H1 (cell line): ENCODE results near the gene C19orf25. TPM values are rescaled to one million over a fixed set of nuclear protein-coding genes. Genes with fewer than 3 reads are reported as not detected.
A peak's percentile ranks its signal among the peaks of the same experiment; 100 is the strongest.

Source experiments
- CTCF ChIA-PET: fragments of 300-600 bp; sonication (Branson Sonifier 250); formaldehyde crosslinking; loops from one replicate; lab custom pipeline; 2021; ENCODE audit not compliant: partially characterized antibody; lab: Charles Lee
- POLR2A ChIA-PET: fragments of 300-600 bp; sonication (Branson Sonifier 250); formaldehyde crosslinking; loops from one replicate; lab custom pipeline; 2021; ENCODE audit warnings: inconsistent platforms; ENCODE audit not compliant: partially characterized antibody; lab: Charles Lee
- DNase-seq, 2 experiments: peaks; one replicate each; pipeline versions ENCODE4 v3.0.0 to v3.0.0-alpha.2; 2010 to 2022; ENCODE audit warnings: low spot score in 2 of 2, low read depth in 1 of 2, mixed read lengths in 1 of 2
- FAIRE-seq: peaks from 2 replicates; lab custom pipeline; 2011; peaks lifted over from hg19 to GRCh38; lab: Jason Lieb, UNC
- H2AFZ ChIP-seq: 2 replicates; pipeline ENCODE4 v1.8.1; 2012; ENCODE audit warnings: low read length, inconsistent platforms
- H2AK5ac ChIP-seq: 2 replicates; pipeline ENCODE4 v1.6.1; 2013; ENCODE audit warnings: low read depth, low read length
- H2BK120ac ChIP-seq: replicated peaks from 2 replicates; pipeline ENCODE3; 2013; ENCODE audit warnings: low read depth, low read length, inconsistent platforms
- H2BK12ac ChIP-seq: 2 replicates; pipeline ENCODE4 v1.6.1; 2013; ENCODE audit warnings: low read depth, low read length
- H2BK15ac ChIP-seq: 2 replicates; pipeline ENCODE4 v1.6.1; 2013; ENCODE audit warnings: low read length
- H2BK20ac ChIP-seq: 2 replicates; pipeline ENCODE4 v1.6.1; 2013; ENCODE audit warnings: low read length
- H2BK5ac ChIP-seq: 2 replicates; pipeline ENCODE4 v1.6.1; 2013; ENCODE audit warnings: low read depth, low read length
- H3K14ac ChIP-seq: 2 replicates; pipeline ENCODE4 v1.6.1; 2013; ENCODE audit warnings: inconsistent platforms; ENCODE audit not compliant: insufficient read length
- H3K18ac ChIP-seq: 2 replicates; pipeline ENCODE4 v1.6.1; 2013; ENCODE audit warnings: low read length; ENCODE audit errors: extremely low read depth
- H3K23ac ChIP-seq: 2 replicates; pipeline ENCODE4 v1.6.1; 2013; ENCODE audit warnings: inconsistent platforms; ENCODE audit not compliant: insufficient read length
- H3K23me2 ChIP-seq: 2 replicates; pipeline ENCODE4 v1.6.1; 2013; ENCODE audit warnings: low read depth, low read length
- H3K27ac ChIP-seq: 2 replicates; pipeline ENCODE4 v1.6.1; 2011; ENCODE audit warnings: low read depth, low read length, inconsistent platforms
- H3K27me3 ChIP-seq, 4 experiments: replicated peaks in 1 of 4; 1 replicate in 1 of 4; 2 replicates in 3 of 4; pipeline versions ENCODE4 v1.6.1 to v1.8.1; 2011 to 2013; ENCODE audit warnings: low read length in 3 of 4, mild to moderate bottlenecking in 3 of 4, inconsistent platforms in 2 of 4, mixed read lengths in 2 of 4, moderate library complexity in 1 of 4; ENCODE audit not compliant: control insufficient read depth in 3 of 4, insufficient read depth in 3 of 4; ENCODE audit errors: extremely low read depth in 1 of 4
- H3K36me3 ChIP-seq, 4 experiments: 2 replicates each; pipeline versions ENCODE4 v1.6.1 to v1.8.1; 2011 to 2013; ENCODE audit warnings: mild to moderate bottlenecking in 4 of 4, low read length in 3 of 4, moderate library complexity in 2 of 4, control low read depth in 1 of 4, inconsistent platforms in 1 of 4; ENCODE audit not compliant: insufficient read depth in 4 of 4, control insufficient read depth in 2 of 4
- H3K4ac ChIP-seq: replicated peaks from 2 replicates; pipeline ENCODE3; 2013; ENCODE audit warnings: low read length, low read depth, mixed read lengths, inconsistent platforms; ENCODE audit not compliant: insufficient read length
- H3K4me1 ChIP-seq, 4 experiments: replicated peaks in 1 of 4; 1 replicate in 1 of 4; 2 replicates in 3 of 4; pipeline versions ENCODE4 v1.6.1 to v1.8.1; 2011 to 2013; ENCODE audit warnings: low read length in 3 of 4, inconsistent platforms in 2 of 4, mixed read lengths in 1 of 4; ENCODE audit not compliant: insufficient read depth in 4 of 4, control insufficient read depth in 3 of 4
- H3K4me2 ChIP-seq, 2 experiments: 2 replicates each; pipeline versions ENCODE4 v1.6.1 to v1.8.1; 2011 to 2013; ENCODE audit warnings: low read depth in 2 of 2, low read length in 2 of 2, control low read depth in 1 of 2, inconsistent platforms in 1 of 2, mild to moderate bottlenecking in 1 of 2; ENCODE audit not compliant: insufficient read depth in 1 of 2
- H3K4me3 ChIP-seq, 4 experiments: fragments of 200-600, 300-600 bp in 1 of 4; sonication (generic), shearing (Covaris generic), sonication (Bioruptor Twin) in 1 of 4; 2 replicates each; pipeline versions ENCODE4 v1.5.1 to v1.8.1; 2011 to 2016; ENCODE audit warnings: low read length in 4 of 4, low read depth in 3 of 4, control low read depth in 2 of 4, inconsistent platforms in 2 of 4, mild to moderate bottlenecking in 2 of 4, mixed read lengths in 1 of 4, moderate library complexity in 1 of 4; ENCODE audit not compliant: insufficient read depth in 2 of 4; ENCODE audit errors: extremely low read depth in 1 of 4
- H3K56ac ChIP-seq: replicated peaks from 2 replicates; pipeline ENCODE3; 2013; ENCODE audit warnings: low read depth, mild to moderate bottlenecking, mixed read lengths, low read length, inconsistent platforms; ENCODE audit not compliant: insufficient read length
- H3K79me1 ChIP-seq: 2 replicates; pipeline ENCODE4 v1.6.1; 2013; ENCODE audit warnings: low read depth, low read length, control low read depth
- H3K79me2 ChIP-seq, 2 experiments: 2 replicates each; pipeline versions ENCODE4 v1.6.1 to v1.8.1; 2012 to 2013; ENCODE audit warnings: low read length in 2 of 2, mild to moderate bottlenecking in 2 of 2, inconsistent platforms in 1 of 2; ENCODE audit not compliant: insufficient read depth in 2 of 2, control insufficient read depth in 1 of 2
- H3K9ac ChIP-seq, 4 experiments: replicated peaks in 1 of 4; 1 replicate in 1 of 4; 2 replicates in 3 of 4; pipeline versions ENCODE4 v1.6.1 to v1.8.1; 2011 to 2013; ENCODE audit warnings: low read depth in 3 of 4, low read length in 3 of 4, control low read depth in 2 of 4, mild to moderate bottlenecking in 2 of 4, moderate library complexity in 2 of 4, inconsistent platforms in 1 of 4; ENCODE audit errors: extremely low read depth in 1 of 4
- H3K9me3 ChIP-seq, 2 experiments: 2 replicates each; pipeline versions ENCODE4 v1.6.1 to v1.8.1; 2012 to 2013; ENCODE audit warnings: mild to moderate bottlenecking in 2 of 2, moderate library complexity in 2 of 2, control low read depth in 1 of 2, inconsistent platforms in 1 of 2, low read depth in 1 of 2, low read length in 1 of 2, mixed read lengths in 1 of 2; ENCODE audit not compliant: insufficient read depth in 2 of 2
- H4K20me1 ChIP-seq, 2 experiments: replicated peaks in 1 of 2; 2 replicates each; pipeline versions ENCODE3 to v1.8.1; 2011 to 2013; ENCODE audit warnings: inconsistent platforms in 2 of 2, low read length in 2 of 2, mild to moderate bottlenecking in 1 of 2; ENCODE audit not compliant: insufficient read depth in 2 of 2, control insufficient read depth in 1 of 2
- H4K5ac ChIP-seq: 2 replicates; pipeline ENCODE4 v1.6.1; 2013; ENCODE audit warnings: low read length, low read depth, mixed read lengths, inconsistent platforms; ENCODE audit not compliant: insufficient read length
- H4K8ac ChIP-seq: 2 replicates; pipeline ENCODE4 v1.8.0; 2013; ENCODE audit warnings: mild to moderate bottlenecking, moderate library complexity, low read length, inconsistent platforms; ENCODE audit not compliant: insufficient read depth; ENCODE audit errors: extremely low read depth
- H4K91ac ChIP-seq: replicated peaks from 2 replicates; pipeline ENCODE3; 2013; ENCODE audit warnings: low read length, mixed read lengths, inconsistent platforms; ENCODE audit not compliant: insufficient read length
- ASH2L ChIP-seq: fragments of 200-600, 300-600 bp; sonication (generic); IDR thresholded peaks from one replicate; pipeline ENCODE4 v1.7.1; 2017; ENCODE audit warnings: low read length
- CBX8 ChIP-seq: fragments of 300-800, 300-1000 bp; sonication (generic); IDR thresholded peaks from 2 replicates; pipeline ENCODE4 v1.7.1; 2016; ENCODE audit warnings: low read depth, low read length, borderline replicate concordance
- CEBPB ChIP-seq: IDR thresholded peaks from 2 replicates; pipeline ENCODE4 v1.6.1; 2012; ENCODE audit warnings: low read depth, low read length
- CHD1 ChIP-seq: IDR thresholded peaks from 2 replicates; pipeline ENCODE4 v1.6.1; 2012; ENCODE audit warnings: low read depth, low read length, improper control_type of control experiment
- CTCF ChIP-seq, 3 experiments: IDR thresholded peaks; 1 replicate in 2 of 3; 2 replicates in 1 of 3; pipeline versions ENCODE4 v1.5.1 to v1.6.1; 2011; ENCODE audit warnings: low read length in 3 of 3, mild to moderate bottlenecking in 3 of 3, inconsistent platforms in 2 of 3, low read depth in 1 of 3, moderate library complexity in 1 of 3; ENCODE audit not compliant: insufficient read depth in 1 of 3; ENCODE audit errors: control extremely low read depth in 1 of 3
- FOSL1 ChIP-seq: IDR thresholded peaks from 2 replicates; pipeline ENCODE4 v1.6.1; 2011; ENCODE audit warnings: mild to moderate bottlenecking, low read depth, low read length, moderate library complexity; ENCODE audit not compliant: insufficient read depth
- HDAC2 ChIP-seq, 2 experiments: fragments of 300-600 bp in 1 of 2; sonication (generic) in 1 of 2; IDR thresholded peaks; 2 replicates each; pipeline ENCODE4 v1.6.1; 2011 to 2012; ENCODE audit warnings: low read depth in 2 of 2, low read length in 2 of 2, mild to moderate bottlenecking in 2 of 2, moderate library complexity in 2 of 2, borderline replicate concordance in 1 of 2, inconsistent platforms in 1 of 2
- RNF2 ChIP-seq: fragments of 200-900, 300-1000 bp; sonication (generic); IDR thresholded peaks from 2 replicates; pipeline ENCODE4 v1.7.1; 2016; ENCODE audit warnings: borderline replicate concordance, low read depth, mild to moderate bottlenecking, antibody characterized with exemption, low read length; ENCODE audit not compliant: poor library complexity, severe bottlenecking; ENCODE audit errors: missing control alignments
- SP1 ChIP-seq: IDR thresholded peaks from 2 replicates; pipeline ENCODE4 v1.6.1; 2011; ENCODE audit warnings: low read depth, low read length
- WGBS, 2 experiments: shearing (Covaris generic) in 1 of 2; methylation state at CpG; one replicate each; pipeline versions ENCODE4 v1.1.6 to v1.1.7; 2013 to 2015; ENCODE audit warnings: low lambda C conversion rate in 2 of 2, mixed read lengths in 2 of 2, inconsistent platforms in 1 of 2, low coverage in 1 of 2, missing lambda C conversion rate in 1 of 2; ENCODE audit not compliant: insufficient replicate concordance in 2 of 2, insufficient coverage in 1 of 2, insufficient read length in 1 of 2; ENCODE audit errors: extremely low coverage in 1 of 2, missing lambda C conversion rate in 1 of 2; 5-methylcytosine and 5-hydroxymethylcytosine counted together
- polyA plus RNA-seq, 7 experiments: library from polyadenylated mRNA; depleted of rRNA in 3 of 7; stranded (reverse) in 5 of 7; unstranded in 2 of 7; fragments of >200 nt in 5 of 7; fragments of 200-250 nt in 2 of 7; gene quantifications; 1 replicate in 5 of 7; 2 replicates in 1 of 7; 4 replicates in 1 of 7; pipeline versions ENCODE4 v1.2.1 to v1.2.3, GENCODE V29; 2011 to 2013; ENCODE audit warnings: missing spikeins in 2 of 7, mixed read lengths in 2 of 7
- total RNA-seq: library from RNA; stranded (reverse); fragmentation: NEBNext Ultra II Directional; extraction: Animal tissue kit (Norgen Biotek cat#: 25700); gene quantifications from 2 replicates; pipeline ENCODE4 v1.2.1, GENCODE V29; 2021

C19orf25 gene
- total and polyA plus RNA-seq, 2 of the 8 experiments (the other 6 are each of a cell fraction or from before 2014, with no cell fraction given), result 41.3 to 67.4 TPM

GRCh38 chr19:1428738-1429391 lies 50.1 kb downstream of the C19orf25 start:
- Histone ChIP-seq H4K20me1 (peaks cover 25 to 42% of the 10 kb centered on the region in 2 experiments), H2BK5ac (no peak overlapping the region), H3K27ac (no peak overlapping the region), H3K4ac (no peak overlapping the region), H3K9ac (no peak overlapping the region), H4K91ac (no peak overlapping the region), H3K9me3 (no peaks in the 10 kb centered on the region), H3K79me1 (peaks cover 9% of the 10 kb centered on the region), H3K4me1 (peaks cover 0 to under 1% (median 0%) of the 10 kb centered on the region in 4 experiments; a peak in 1 of 7 replicates), H4K5ac (no peak overlapping the region), H2BK120ac (no peak overlapping the region), H2BK20ac (no peak overlapping the region), H3K36me3 (peaks cover 31 to 79% (median 66%) of the 10 kb centered on the region in 4 experiments), H3K14ac (no peak overlapping the region), H3K18ac (no peak overlapping the region), H3K23me2 (no peaks in the 10 kb centered on the region), H2BK15ac (no peak overlapping the region), H4K8ac (peak overlapping the region; percentile 18; the same call in 1 of the 2 replicates), H2AK5ac (no peak overlapping the region), H3K27me3 (no peaks in the 10 kb centered on the region), H2BK12ac (no peak overlapping the region), H3K4me2 (no peak overlapping the region), H3K23ac (no peak overlapping the region), H3K4me3 (no peak overlapping the region), H3K56ac (no peak overlapping the region), H2AFZ (no peak overlapping the region), H3K79me2 (peaks cover 0 to 23% of the 10 kb centered on the region in 2 experiments; a peak in 2 of 4 replicates)
- 92% methylated on average over 39 of the region's 41 CpGs; no CpG with 5 or more reads in 1 of the 2 experiments for WGBS, 2 experiments
- POLR2A ChIA-PET, result interaction anchor here (0.6 to 1.0 kb wide), 6 partner anchors 10 to 216 kb away, joined by 3 to 4 read pairs (median 3); no protein-coding TSS in a partner anchor
- DNase-seq (no peak), FAIRE-seq (no peak)
- CTCF ChIA-PET, result interaction anchor here (1.2 kb wide), 1 partner anchor 26 kb away, joined by 4 read pairs; no protein-coding TSS in a partner anchor
- TF ChIP-seq FOSL1 (no peak), SP1 (no peak), CEBPB (no peak), ASH2L (no peak), CBX8 (no peak), CTCF (IDR thresholded peaks at IDR 0.05; ENCODE audit: control extremely low read depth in 1 of 3, insufficient read depth in 1 of 3, low read depth in 1 of 3, low read length in 3 of 3) (no peak), HDAC2 (IDR thresholded peaks at IDR 0.05; ENCODE audit: borderline replicate concordance in 1 of 2, low read depth in 2 of 2, low read length in 2 of 2) (no peak), RNF2 (no peak), CHD1 (no peak)
